ENCODE results near the gene IPMK. TPM values are rescaled to one million over a fixed set of nuclear protein-coding genes. Genes with fewer than 3 reads are reported as not detected.
"Not testable (repeated sequence)": the region's sequence is repeated elsewhere in the genome, so short reads cannot be mapped to it uniquely, and the experiment has no call there.

IPMK gene
- total RNA-seq, 4 donors from 2014 or later = 2.6 to 17.1 (median 12.9) TPM

- no peak overlapping the region for H3K27ac ChIP-seq
- no peaks in the 10 kb centered on the region for H3K9me3 ChIP-seq
- no peaks in the 10 kb centered on the region for H3K4me1 ChIP-seq
- in situ Hi-C loops (cut with MboI; ENCODE audit: low pct_ligation_motif_present in 1 of 4, low pct_unique_long_range_greater_than_20kb in 1 of 4, low sequenced_read_pairs in 3 of 4) (no loop called here), intact Hi-C loops (cut with DNase I; ENCODE audit: low total_unique reads) (no loop called here)
- H3K4me3 ChIP-seq = no peak overlapping the region
- 67 to 83% methylated on average over 3 of the region's 3 CpGs for WGBS, 2 donors (ENCODE audit: low coverage in 1 of 2)
- TF ChIP-seq CTCF (IDR thresholded peaks at IDR 0.05) (no peak), EP300 (IDR thresholded peaks at IDR 0.05; ENCODE audit: low read depth) (no peak), POLR2AphosphoS5 (IDR thresholded peaks at IDR 0.05) (no peak), POLR2A (IDR thresholded peaks at IDR 0.05) (no peak)
- no peaks in the 10 kb centered on the region for H3K27me3 ChIP-seq
- no peak for DNase-seq
- H3K36me3 ChIP-seq = peaks cover 0 to 9% (median 0%) of the 10 kb centered on the region in 4 donors
Measured at GRCh38 chr10:58241346-58241745, 26.3 kb downstream of the IPMK start.

GRCh38 chr10:58240531-58240930, 27.2 kb downstream of the IPMK start:
- Histone ChIP-seq H3K27ac (no peak overlapping the region), H3K4me3 (no peak overlapping the region), H3K36me3 (peaks cover 0 to 17% (median 0%) of the 10 kb centered on the region in 4 donors), H3K9me3 (no peaks in the 10 kb centered on the region), H3K27me3 (no peaks in the 10 kb centered on the region), H3K4me1 (no peaks in the 10 kb centered on the region)
- in situ Hi-C loops (cut with MboI; ENCODE audit: low pct_ligation_motif_present in 1 of 4, low pct_unique_long_range_greater_than_20kb in 1 of 4, low sequenced_read_pairs in 3 of 4) (no loop called here), intact Hi-C loops (cut with DNase I; ENCODE audit: low total_unique reads) (no loop called here)
- TF ChIP-seq CTCF (IDR thresholded peaks at IDR 0.05) = no peak
- no peak for TF ChIP-seq POLR2A (IDR thresholded peaks at IDR 0.05)
- TF ChIP-seq EP300 (IDR thresholded peaks at IDR 0.05; ENCODE audit: low read depth) = no peak
- no peak for TF ChIP-seq POLR2AphosphoS5 (IDR thresholded peaks at IDR 0.05)
- no peak for DNase-seq
- 80 to 82% methylated on average over 3 to 4 of the region's 4 CpGs for WGBS, 2 donors (ENCODE audit: low coverage in 1 of 2)

GRCh38 chr10:58239561-58240169, 28.0 kb downstream of the IPMK start:
- no peak overlapping the region for H3K27ac ChIP-seq
- TF ChIP-seq CTCF (IDR thresholded peaks at IDR 0.05) (no peak), EP300 (IDR thresholded peaks at IDR 0.05; ENCODE audit: low read depth) (no peak)
- H3K4me3 ChIP-seq = no peak overlapping the region
- H3K27me3 ChIP-seq = no peaks in the 10 kb centered on the region
- 83 to 92% methylated on average over 3 to 5 of the region's 5 CpGs for WGBS, 2 donors (ENCODE audit: low coverage in 1 of 2)
- intact Hi-C loops (cut with DNase I; ENCODE audit: low total_unique reads) = no loop called here
- DNase-seq = no peak
- peaks cover 0 to 22% (median 0%) of the 10 kb centered on the region in 4 donors for H3K36me3 ChIP-seq
- H3K4me1 ChIP-seq = no peaks in the 10 kb centered on the region
- in situ Hi-C loops (cut with MboI; ENCODE audit: low pct_ligation_motif_present in 1 of 4, low pct_unique_long_range_greater_than_20kb in 1 of 4, low sequenced_read_pairs in 3 of 4) = no loop called here
- no peaks in the 10 kb centered on the region for H3K9me3 ChIP-seq

GRCh38 chr10:58237014-58237834, 30.5 kb downstream of the IPMK start:
- no peaks in the 10 kb centered on the region for H3K9me3 ChIP-seq
- WGBS, 2 donors (ENCODE audit: low coverage in 1 of 2) = 97 to 100% methylated on average over 3 of the region's 3 CpGs
- no peak for TF ChIP-seq EP300 (IDR thresholded peaks at IDR 0.05; ENCODE audit: low read depth)
- TF ChIP-seq POLR2AphosphoS5 (IDR thresholded peaks at IDR 0.05) = no peak
- TF ChIP-seq CTCF (IDR thresholded peaks at IDR 0.05) = no peak
- no peak for TF ChIP-seq POLR2A (IDR thresholded peaks at IDR 0.05)
- H3K4me1 ChIP-seq = no peaks in the 10 kb centered on the region
- no peak overlapping the region for H3K27ac ChIP-seq
- H3K36me3 ChIP-seq = peaks cover 0 to 22% (median 0%) of the 10 kb centered on the region in 4 donors
- intact Hi-C loops (cut with DNase I; ENCODE audit: low total_unique reads) (no loop called here), in situ Hi-C loops (cut with MboI; ENCODE audit: low pct_ligation_motif_present in 1 of 4, low pct_unique_long_range_greater_than_20kb in 1 of 4, low sequenced_read_pairs in 3 of 4) (no loop called here)
- no peak for DNase-seq
- H3K4me3 ChIP-seq = no peak overlapping the region
- H3K27me3 ChIP-seq = no peaks in the 10 kb centered on the region

GRCh38 chr10:58229856-58230255, 37.8 kb downstream of the IPMK start:
- H3K27ac ChIP-seq; DNase-seq; in situ Hi-C loops (cut with MboI; ENCODE audit: low pct_ligation_motif_present in 1 of 4, low pct_unique_long_range_greater_than_20kb in 1 of 4, low sequenced_read_pairs in 3 of 4); H3K9me3 ChIP-seq; H3K27me3 ChIP-seq; H3K36me3 ChIP-seq; intact Hi-C loops (cut with DNase I; ENCODE audit: low total_unique reads); H3K4me3 ChIP-seq: not testable (repeated sequence)
- 83 to 88% methylated on average over 1 to 7 of the region's 7 CpGs for WGBS, 2 donors (ENCODE audit: low coverage in 1 of 2)
- peaks cover 0 to 17% (median 4%) of the 10 kb centered on the region in 4 donors for H3K4me1 ChIP-seq

Data from transverse colon (tissue), 4 donors.